NCI-H2029 treated with DMSO at 0.1 percent for 48 hours (cell line): ENCODE measurements around the gene ZNF362.
A peak's percentile ranks its signal among the peaks of the same experiment; 100 is the strongest.

Experiments used
- DNase-seq: peaks from one replicate; lab custom pipeline; 2025; lab: John Stamatoyannopoulos, UW

ZNF362 gene

GRCh38 chr1:33346927-33347649 lies 90.8 kb downstream of the ZNF362 start:
- DNase-seq: no peak

DNA sequence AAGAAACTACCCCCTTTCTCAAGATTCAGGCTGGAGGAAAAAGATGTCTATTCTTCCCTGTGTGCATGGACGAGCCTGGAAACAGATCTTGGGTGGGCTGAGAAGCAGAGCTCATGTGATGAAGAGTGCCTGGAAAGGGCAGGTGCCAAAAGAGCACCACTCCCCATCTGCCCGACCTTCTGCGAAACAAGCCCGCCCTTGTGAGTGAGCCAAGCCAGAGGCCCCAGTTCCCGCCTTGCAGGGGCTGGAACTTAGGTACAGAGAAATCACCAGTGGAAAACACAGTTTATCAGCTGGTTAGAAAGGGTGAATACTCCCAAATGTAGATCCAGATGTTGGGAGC lies 91.3 kb downstream of the ZNF362 start:
- DNase-seq: no peak

DNA sequence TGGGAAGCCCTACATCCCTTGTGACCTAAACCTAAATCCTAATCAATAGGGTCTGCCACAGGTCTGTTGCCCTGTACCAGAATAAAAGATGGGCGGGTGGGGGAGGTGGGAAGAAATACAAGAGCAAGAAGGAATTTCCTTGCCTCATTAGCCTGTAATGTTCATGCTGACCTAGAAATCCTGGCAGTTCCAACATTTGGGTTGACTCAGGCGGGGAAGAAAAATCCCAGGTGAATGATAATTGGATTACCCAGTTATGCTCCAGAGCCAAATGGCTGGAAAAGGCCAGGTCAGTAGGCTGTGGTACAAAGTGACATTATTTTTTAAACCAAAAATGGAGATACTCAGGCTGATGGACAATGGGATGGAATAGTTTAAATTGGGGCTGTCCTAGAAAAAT lies 91.9 kb downstream of the ZNF362 start:
- no peak for DNase-seq

DNA sequence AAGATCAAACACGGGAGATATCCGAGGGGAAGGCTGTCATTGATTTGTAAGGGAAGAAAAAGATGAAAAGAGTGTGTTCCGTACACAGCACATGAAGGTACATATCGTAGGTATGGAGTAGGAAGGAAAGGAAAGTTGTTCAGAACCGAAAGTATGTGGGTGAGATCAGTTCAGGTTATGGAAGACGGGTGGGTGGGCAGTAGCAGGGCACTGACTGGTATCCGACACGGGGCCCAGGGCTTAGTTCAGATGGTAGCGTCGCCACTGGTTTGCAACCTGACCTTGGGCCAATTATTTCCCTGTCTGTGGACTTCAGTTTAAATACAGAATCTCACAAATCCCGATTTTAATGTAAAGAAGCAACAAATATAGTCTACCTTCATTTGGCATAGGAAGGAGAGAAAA lies 92.4 kb downstream of the ZNF362 start:
- no peak for DNase-seq

GRCh38 chr1:33349081-33349759 lies 92.9 kb downstream of the ZNF362 start:
- DNase-seq: no peak

- peak; percentile 21 for DNase-seq
These were observed 93.7 kb downstream of the ZNF362 start for GRCh38 chr1:33349778-33350610.
